Esophagus squamous epithelium (tissue), 5 donors: ENCODE results near the gene GSTM2. TPM values are rescaled to one million over a fixed set of nuclear protein-coding genes. Genes with fewer than 3 reads are reported as not detected.

ENCODE experiments used
- DNase-seq: peaks from one replicate; lab custom pipeline; 2025; lab: John Stamatoyannopoulos, UW
- H3K27ac ChIP-seq, 4 donors: fragments of 200-600 bp; sonication (generic); one replicate each; pipeline ENCODE4 v1.5.1; 2016 to 2019; ENCODE audit warnings: mild to moderate bottlenecking in 1 of 4
- H3K27me3 ChIP-seq, 4 donors: fragments of 200-600 bp; sonication (generic); 1 replicate in 3 of 4; 2 replicates in 1 of 4; pipeline versions ENCODE4 v1.5.1 to v1.6.0; 2017 to 2021; ENCODE audit warnings: antibody characterized with exemption in 1 of 4
- H3K36me3 ChIP-seq, 3 donors: fragments of 200-600 bp; sonication (generic); one replicate each; pipeline ENCODE4 v1.5.1; 2016 to 2019
- H3K4me1 ChIP-seq, 3 donors: fragments of 200-600 bp; sonication (generic); one replicate each; pipeline ENCODE4 v1.5.1; 2017 to 2019
- H3K4me3 ChIP-seq, 4 donors: fragments of 200-600 bp; sonication (generic); 1 replicate in 3 of 4; 2 replicates in 1 of 4; pipeline ENCODE4 v1.5.1; 2016 to 2019; ENCODE audit warnings: mild to moderate bottlenecking in 2 of 4, moderate library complexity in 1 of 4
- H3K9me3 ChIP-seq, 3 donors: fragments of 200-600 bp; sonication (generic); one replicate each; pipeline ENCODE4 v1.5.1; 2016 to 2019
- POLR2A ChIP-seq, 4 donors: fragments of 450-650 bp; IDR thresholded peaks; one replicate each; pipeline ENCODE4 v1.6.1; 2017; ENCODE audit warnings: antibody characterized with exemption in 4 of 4, mild to moderate bottlenecking in 4 of 4, moderate library complexity in 3 of 4
- WGBS, 2 donors: methylation state at CpG; one replicate each; pipeline ENCODE4 v1.1.5; 2018; 5-methylcytosine and 5-hydroxymethylcytosine counted together
- intact Hi-C: fragments of 100-400 bp; cut with DNase I; formaldehyde crosslinking; loops from one replicate; pipeline ENCODE4 v1.15.0; 2022
- total RNA-seq, 4 donors: library from RNA; depleted of rRNA; stranded (reverse); fragments of >200 nt; gene quantifications; one replicate each; pipeline ENCODE4 v1.1.0, GENCODE V29; 2016
- TF ChIP-seq, protein P1 (sequence below), 6 experiments: fragments of 450-650 bp in 4 of 6; fragments of 200-600 bp in 2 of 6; sonication (generic) in 2 of 6; IDR thresholded peaks; one replicate each; pipeline ENCODE4 v1.5.1; 2016 to 2019; ENCODE audit warnings: antibody characterized with exemption in 6 of 6, mild to moderate bottlenecking in 4 of 6, moderate library complexity in 4 of 6
- donor health status: DM: yes; HTN: yes; CAD: no.

The GSTM2 gene
- total RNA-seq, 4 donors from 2014 or later = 17.8 to 87.9 (median 46.2) TPM

DNA sequence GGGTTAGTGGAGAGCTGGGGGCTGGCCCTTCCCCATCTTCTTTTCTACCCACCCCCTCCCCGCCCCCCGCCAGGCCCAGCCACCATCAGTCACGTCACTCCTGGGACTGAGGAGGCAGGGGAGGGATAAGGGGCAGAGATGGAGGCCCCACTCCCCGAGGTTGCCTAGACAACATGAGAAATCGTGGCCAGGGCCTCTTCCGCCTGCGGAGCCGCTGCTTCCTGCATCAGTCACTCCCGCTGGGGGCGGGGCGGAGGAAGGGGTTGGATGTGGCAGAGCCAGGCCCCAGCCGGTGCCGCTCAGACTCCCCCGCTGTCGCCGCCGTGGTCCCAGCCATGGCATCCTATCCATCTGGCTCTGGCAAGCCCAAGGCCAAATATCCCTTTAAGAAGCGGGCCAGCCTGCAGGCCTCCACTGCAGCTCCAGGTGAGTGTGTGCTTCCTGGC, 47.0 kb upstream of the GSTM2 start:
- TF ChIP-seq POLR2A (IDR thresholded peaks at IDR 0.05) = peak in 1 of 4 donors; percentile 37
- TF ChIP-seq, protein P1, sequence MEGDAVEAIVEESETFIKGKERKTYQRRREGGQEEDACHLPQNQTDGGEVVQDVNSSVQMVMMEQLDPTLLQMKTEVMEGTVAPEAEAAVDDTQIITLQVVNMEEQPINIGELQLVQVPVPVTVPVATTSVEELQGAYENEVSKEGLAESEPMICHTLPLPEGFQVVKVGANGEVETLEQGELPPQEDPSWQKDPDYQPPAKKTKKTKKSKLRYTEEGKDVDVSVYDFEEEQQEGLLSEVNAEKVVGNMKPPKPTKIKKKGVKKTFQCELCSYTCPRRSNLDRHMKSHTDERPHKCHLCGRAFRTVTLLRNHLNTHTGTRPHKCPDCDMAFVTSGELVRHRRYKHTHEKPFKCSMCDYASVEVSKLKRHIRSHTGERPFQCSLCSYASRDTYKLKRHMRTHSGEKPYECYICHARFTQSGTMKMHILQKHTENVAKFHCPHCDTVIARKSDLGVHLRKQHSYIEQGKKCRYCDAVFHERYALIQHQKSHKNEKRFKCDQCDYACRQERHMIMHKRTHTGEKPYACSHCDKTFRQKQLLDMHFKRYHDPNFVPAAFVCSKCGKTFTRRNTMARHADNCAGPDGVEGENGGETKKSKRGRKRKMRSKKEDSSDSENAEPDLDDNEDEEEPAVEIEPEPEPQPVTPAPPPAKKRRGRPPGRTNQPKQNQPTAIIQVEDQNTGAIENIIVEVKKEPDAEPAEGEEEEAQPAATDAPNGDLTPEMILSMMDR (IDR thresholded peaks at IDR 0.05) = no peak
- Histone ChIP-seq H3K27me3 (no peaks in the 10 kb centered on the region), H3K4me3 (peak overlapping the region; percentile 52 to 86 (median 63)), H3K9me3 (no peaks in the 10 kb centered on the region), H3K36me3 (peaks cover 0 to 4% (median 0%) of the 10 kb centered on the region in 3 donors), H3K27ac (peak overlapping the region; percentile 78 to 86 (median 83)), H3K4me1 (peaks cover 33 to 87% (median 34%) of the 10 kb centered on the region in 3 donors)
- DNase-seq = peak; percentile 75
- 0% methylated on average over 1 of the region's 18 CpGs for WGBS, 2 donors
- intact Hi-C loops = no loop called here

DNA sequence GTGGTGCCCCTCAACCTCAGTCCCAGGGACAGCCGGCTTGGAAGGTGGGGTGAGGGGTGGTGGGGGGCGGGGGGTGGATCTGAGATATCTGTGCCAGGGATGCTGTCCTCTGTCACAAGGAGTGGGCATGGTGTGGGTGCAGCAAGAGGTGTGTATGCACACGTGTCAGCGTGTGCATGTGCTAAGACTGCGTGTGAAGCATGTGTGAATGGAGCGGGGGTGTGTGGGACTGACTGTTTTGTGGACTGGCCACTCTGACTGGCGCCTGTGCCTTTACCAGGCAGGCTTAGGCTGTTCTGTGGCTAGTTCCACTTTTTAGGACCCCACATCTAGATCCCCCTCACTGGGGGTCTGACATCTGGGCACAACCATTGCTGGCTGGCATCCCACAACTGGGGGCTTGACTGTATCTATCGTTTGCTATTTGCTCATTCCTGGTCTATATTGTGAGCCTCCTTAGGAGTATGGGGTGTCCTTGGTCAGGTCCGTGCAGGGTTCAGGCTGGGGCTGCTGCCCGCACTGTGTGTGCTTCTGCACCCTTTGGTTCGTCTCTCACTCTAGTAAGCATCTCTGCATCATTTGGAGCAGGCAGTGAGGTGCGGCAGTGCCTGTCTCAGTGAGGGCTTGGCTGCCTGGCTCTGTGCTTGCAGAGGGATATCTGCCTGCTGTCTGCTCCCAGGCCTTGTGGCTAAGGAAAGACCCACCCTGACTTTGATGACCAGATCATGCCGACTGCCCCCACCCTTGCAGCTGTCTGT, 46.3 kb upstream of the GSTM2 start:
- TF ChIP-seq, protein P1 (IDR thresholded peaks at IDR 0.05) = no peak
- no peak for TF ChIP-seq POLR2A (IDR thresholded peaks at IDR 0.05)
- H3K4me3 ChIP-seq = peak overlapping the region; percentile 52 to 86 (median 63)
- no peak for DNase-seq
- H3K27ac ChIP-seq = peak overlapping the region; percentile 78 to 86 (median 83)
- peaks cover 33 to 85% (median 34%) of the 10 kb centered on the region in 3 donors for H3K4me1 ChIP-seq
- no peaks in the 10 kb centered on the region for H3K9me3 ChIP-seq
- WGBS, 2 donors = 26 to 35% methylated on average over 8 to 11 of the region's 13 CpGs
- no peaks in the 10 kb centered on the region for H3K27me3 ChIP-seq
- H3K36me3 ChIP-seq = peaks cover 0 to 11% (median under 1%) of the 10 kb centered on the region in 3 donors
- intact Hi-C loops = no loop called here

DNA sequence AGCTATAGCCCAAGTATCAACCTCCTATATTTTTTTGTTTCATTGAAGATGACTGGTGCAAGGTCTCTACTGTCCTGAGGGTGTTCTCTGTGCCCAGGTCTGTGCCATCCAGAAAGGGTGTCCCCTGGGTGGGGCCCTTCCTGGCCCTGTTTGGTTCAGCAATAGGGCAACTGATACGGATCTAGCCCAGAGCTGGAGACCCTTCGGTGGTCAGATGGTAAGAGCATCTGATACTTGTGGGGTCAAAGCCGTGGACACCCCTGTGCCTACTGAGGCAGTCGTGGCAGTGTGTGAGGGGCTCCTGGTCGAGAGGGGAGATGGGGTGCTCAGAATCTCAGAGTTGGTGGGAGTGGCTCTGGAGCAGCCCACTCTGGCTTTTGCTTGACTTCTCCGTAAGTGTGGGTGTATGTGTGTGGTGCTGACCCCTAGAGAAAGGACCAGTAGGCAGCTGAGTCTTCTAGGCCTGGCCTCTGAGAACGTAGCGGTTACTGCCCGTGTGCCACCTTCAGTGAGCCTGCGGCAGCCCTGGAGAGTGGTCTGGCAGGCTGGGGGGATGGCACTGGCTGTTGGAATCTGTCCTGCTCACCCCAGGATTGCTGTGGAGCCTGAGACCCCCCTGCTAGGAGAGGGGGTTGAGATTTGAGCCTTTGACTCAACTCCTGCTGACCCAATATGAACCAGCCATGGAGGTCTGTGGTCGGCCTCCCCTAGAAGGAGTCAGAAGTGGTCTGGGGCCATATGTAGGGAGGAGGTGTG, 45.5 kb upstream of the GSTM2 start:
- intact Hi-C loops = no loop called here
- no peaks in the 10 kb centered on the region for H3K9me3 ChIP-seq
- H3K27ac ChIP-seq = no peak overlapping the region
- WGBS, 2 donors = 89 to 98% methylated on average over 1 to 6 of the region's 11 CpGs
- H3K4me3 ChIP-seq = peak overlapping the region in 1 of 4 donors; percentile 86
- H3K36me3 ChIP-seq = peaks cover 0 to 18% (median 8%) of the 10 kb centered on the region in 3 donors
- DNase-seq = no peak
- no peak for TF ChIP-seq POLR2A (IDR thresholded peaks at IDR 0.05)
- TF ChIP-seq, protein P1 (IDR thresholded peaks at IDR 0.05) = no peak
- H3K4me1 ChIP-seq = peaks cover 33 to 78% (median 34%) of the 10 kb centered on the region in 3 donors
- H3K27me3 ChIP-seq = no peaks in the 10 kb centered on the region

DNA sequence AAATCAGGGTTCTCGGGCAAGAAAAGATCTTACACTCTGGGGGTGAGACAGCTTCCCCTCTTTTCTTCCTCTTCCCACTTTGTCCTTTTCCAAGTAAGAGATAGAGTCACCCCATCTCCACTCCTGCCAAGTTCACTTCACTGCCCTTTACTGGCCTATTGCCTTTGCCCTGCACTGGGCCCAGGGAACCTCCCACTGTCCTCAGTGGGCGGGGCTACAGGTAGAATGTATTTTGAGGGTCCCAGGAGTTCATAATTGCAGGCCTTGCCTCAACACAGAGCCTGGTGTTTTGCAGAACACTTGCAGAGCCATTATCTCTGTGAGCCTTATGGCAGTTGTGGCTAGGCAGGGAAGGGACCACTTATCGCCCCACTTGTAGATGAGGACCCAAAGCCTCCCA, 45.0 kb upstream of the GSTM2 start:
- peaks cover 33 to 73% (median 34%) of the 10 kb centered on the region in 3 donors for H3K4me1 ChIP-seq
- intact Hi-C loops = no loop called here
- TF ChIP-seq, protein P1 (IDR thresholded peaks at IDR 0.05) = no peak
- no peak for TF ChIP-seq POLR2A (IDR thresholded peaks at IDR 0.05)
- no peak overlapping the region for H3K4me3 ChIP-seq
- peaks cover under 1 to 24% (median 12%) of the 10 kb centered on the region in 3 donors for H3K36me3 ChIP-seq
- H3K9me3 ChIP-seq = no peaks in the 10 kb centered on the region
- H3K27ac ChIP-seq = no peak overlapping the region
- no peak for DNase-seq
- 78 to 88% methylated on average over 1 to 3 of the region's 3 CpGs for WGBS, 2 donors
- no peaks in the 10 kb centered on the region for H3K27me3 ChIP-seq
